Uterus (tissue), 2 donors: Measurements from ENCODE around the gene ASTN2.

Experiments used
- POLR2A ChIP-seq, 2 donors: fragments of 450-650 bp; IDR thresholded peaks; one replicate each; pipeline ENCODE4 v1.6.1; 2016; ENCODE audit warnings: antibody characterized with exemption in 2 of 2, mild to moderate bottlenecking in 1 of 2, moderate library complexity in 1 of 2
- TF ChIP-seq, protein P1 (sequence below), 4 experiments: fragments of 200-600 bp in 2 of 4; fragments of 450-650 bp in 2 of 4; sonication (generic) in 2 of 4; IDR thresholded peaks; one replicate each; pipeline ENCODE4 v1.5.1; 2016 to 2019; ENCODE audit warnings: antibody characterized with exemption in 4 of 4, mild to moderate bottlenecking in 2 of 4, moderate library complexity in 1 of 4

DNA sequence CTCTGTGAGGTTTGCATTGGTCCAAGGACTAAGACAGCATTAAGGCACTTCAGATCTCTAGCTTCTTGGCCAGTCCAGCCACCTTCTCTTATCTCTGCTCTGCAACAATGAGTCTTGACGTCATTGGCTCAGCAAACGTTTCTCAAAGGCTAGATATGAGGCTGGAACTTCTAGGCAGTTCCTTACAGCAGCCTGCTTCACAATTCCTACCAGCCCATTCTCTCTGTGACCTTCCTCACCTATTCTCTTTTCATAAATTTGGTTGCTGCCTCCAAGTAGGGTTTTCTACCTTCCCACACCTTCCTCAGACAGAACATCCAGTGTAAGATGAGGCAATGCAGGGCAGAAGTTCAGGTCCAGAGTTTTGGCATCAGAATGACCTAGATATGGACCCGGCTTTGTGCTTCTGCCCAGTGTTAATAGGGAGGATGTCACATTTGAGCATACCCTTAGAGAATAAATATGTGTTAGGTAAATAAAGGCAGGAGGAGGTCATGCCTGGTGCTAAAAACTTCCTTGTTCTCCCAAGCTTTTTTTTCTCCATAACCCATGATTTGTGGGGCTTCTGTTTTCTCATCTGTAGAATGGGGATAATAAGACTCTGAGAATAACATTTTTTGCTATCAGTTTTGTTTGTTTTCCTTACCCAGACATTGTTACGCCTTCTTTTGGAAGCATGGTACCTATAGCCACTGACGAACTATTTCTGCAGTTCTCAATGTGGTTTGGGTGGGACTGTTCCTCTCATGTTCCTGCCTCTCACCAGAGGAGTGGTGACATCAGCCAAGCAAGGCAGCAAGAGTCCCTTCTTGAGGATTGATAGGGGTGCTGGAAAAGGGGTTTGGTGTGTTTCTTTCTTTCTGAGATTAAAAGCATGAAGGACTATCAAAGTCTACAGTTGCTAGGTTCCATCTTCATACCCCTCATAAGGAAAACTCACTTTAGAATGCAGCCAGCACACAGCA lies 948.3 kb downstream of the ASTN2 start:
- TF ChIP-seq, protein P1, sequence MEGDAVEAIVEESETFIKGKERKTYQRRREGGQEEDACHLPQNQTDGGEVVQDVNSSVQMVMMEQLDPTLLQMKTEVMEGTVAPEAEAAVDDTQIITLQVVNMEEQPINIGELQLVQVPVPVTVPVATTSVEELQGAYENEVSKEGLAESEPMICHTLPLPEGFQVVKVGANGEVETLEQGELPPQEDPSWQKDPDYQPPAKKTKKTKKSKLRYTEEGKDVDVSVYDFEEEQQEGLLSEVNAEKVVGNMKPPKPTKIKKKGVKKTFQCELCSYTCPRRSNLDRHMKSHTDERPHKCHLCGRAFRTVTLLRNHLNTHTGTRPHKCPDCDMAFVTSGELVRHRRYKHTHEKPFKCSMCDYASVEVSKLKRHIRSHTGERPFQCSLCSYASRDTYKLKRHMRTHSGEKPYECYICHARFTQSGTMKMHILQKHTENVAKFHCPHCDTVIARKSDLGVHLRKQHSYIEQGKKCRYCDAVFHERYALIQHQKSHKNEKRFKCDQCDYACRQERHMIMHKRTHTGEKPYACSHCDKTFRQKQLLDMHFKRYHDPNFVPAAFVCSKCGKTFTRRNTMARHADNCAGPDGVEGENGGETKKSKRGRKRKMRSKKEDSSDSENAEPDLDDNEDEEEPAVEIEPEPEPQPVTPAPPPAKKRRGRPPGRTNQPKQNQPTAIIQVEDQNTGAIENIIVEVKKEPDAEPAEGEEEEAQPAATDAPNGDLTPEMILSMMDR (IDR thresholded peaks at IDR 0.05): no peak
- TF ChIP-seq POLR2A (IDR thresholded peaks at IDR 0.05): no peak
